Hypothalamus (tissue), 51 donors: ENCODE data around the gene THOC7.

Experiments used
- DNase-seq, 51 donors: peaks; one replicate each; lab custom pipeline; 2025; lab: John Stamatoyannopoulos, UW

THOC7 gene

GRCh38 chr3:63863150-63864007 is at the start of gene THOC7, which contains the start of gene ATXN7:
THOC7 (minus strand) TSS chr3:63863805; CDS start chr3:63863790, 15 bp downstream.
ATXN7 (plus strand) TSS chr3:63863867; CDS start chr3:63912599, 48,732 bp downstream.
- DNase-seq, result peak in 44 of 51 donors; percentile 2 to 74 (median 40)

- DNase-seq, result peak in 29 of 51 donors; percentile 3 to 65 (median 37)
Measured at GRCh38 chr3:63912768-63913588, 49.4 kb upstream of the THOC7 start.

- DNase-seq, result peak; percentile 34 to 88 (median 75)
Measured at GRCh38 chr3:63911873-63912767, 48.5 kb upstream of the THOC7 start, which contains the start of gene SCAANT1. SCAANT1 (minus strand) TSS chr3:63912383.

- DNase-seq, result peak in 3 of 51 donors; percentile 46 to 68 (median 54)
Measured at GRCh38 chr3:63911509-63911872, 47.9 kb upstream of the THOC7 start.

- DNase-seq, result no peak
Measured at GRCh38 chr3:63910891-63911290, 47.3 kb upstream of the THOC7 start.

GRCh38 chr3:63910001-63910400 is 46.4 kb upstream of the THOC7 start:
- no peak for DNase-seq

GRCh38 chr3:63909431-63909830 is 45.8 kb upstream of the THOC7 start:
- DNase-seq, result no peak

- no peak for DNase-seq
Measured at GRCh38 chr3:63908776-63909175, 45.2 kb upstream of the THOC7 start.

GRCh38 chr3:63908081-63908736 is 44.6 kb upstream of the THOC7 start:
- DNase-seq, result no peak

- DNase-seq, result no peak
Measured at GRCh38 chr3:63905731-63906620, 42.4 kb upstream of the THOC7 start.

GRCh38 chr3:63900459-63900858 is 36.9 kb upstream of the THOC7 start:
- no peak for DNase-seq

GRCh38 chr3:63900010-63900409 is 36.4 kb upstream of the THOC7 start:
- DNase-seq, result no peak

- no peak for DNase-seq
Measured at GRCh38 chr3:63896332-63897030, 32.9 kb upstream of the THOC7 start.

- DNase-seq, result no peak
Measured at GRCh38 chr3:63895422-63896189, 32.0 kb upstream of the THOC7 start.

- no peak for DNase-seq
Measured at GRCh38 chr3:63892773-63893352, 29.3 kb upstream of the THOC7 start.

GRCh38 chr3:63891518-63891917 is 27.9 kb upstream of the THOC7 start:
- no peak for DNase-seq

GRCh38 chr3:63886858-63887257 is 23.3 kb upstream of the THOC7 start:
- peak in 1 of 51 donors; percentile 4 for DNase-seq
